Transverse colon (tissue), 4 donors: ENCODE results near the gene C2orf49. TPM values are rescaled to one million over a fixed set of nuclear protein-coding genes. Genes with fewer than 3 reads are reported as not detected.
"Not testable (repeated sequence)": the region's sequence is repeated elsewhere in the genome, so short reads cannot be mapped to it uniquely, and the experiment has no call there.

Source experiments
- DNase-seq: peaks from one replicate; pipeline ENCODE4 v3.0.0-alpha.2; 2019
- H3K27ac ChIP-seq, 4 donors: fragments of 200-600 bp; sonication (generic); 2 replicates each; pipeline ENCODE4 v1.5.1; 2016 to 2018; ENCODE audit warnings: inconsistent platforms in 4 of 4
- H3K27me3 ChIP-seq: fragments of 200-600 bp; sonication (generic); 2 replicates; pipeline ENCODE4 v1.5.1; 2017; ENCODE audit warnings: inconsistent platforms
- H3K36me3 ChIP-seq, 4 donors: fragments of 200-600 bp; sonication (generic); 2 replicates each; pipeline ENCODE4 v1.5.1; 2017 to 2019; ENCODE audit warnings: inconsistent platforms in 4 of 4
- H3K4me1 ChIP-seq, 4 donors: fragments of 200-600 bp; sonication (generic); 2 replicates each; pipeline ENCODE4 v1.5.1; 2017 to 2020; ENCODE audit warnings: inconsistent platforms in 4 of 4
- H3K4me3 ChIP-seq, 4 donors: fragments of 200-600 bp; sonication (generic); 1 replicate in 1 of 4; 2 replicates in 3 of 4; pipeline versions ENCODE4 v1.5.1 to v1.6.1; 2017 to 2019; ENCODE audit warnings: inconsistent platforms in 4 of 4
- H3K9me3 ChIP-seq, 2 donors: fragments of 200-600 bp; sonication (generic); 2 replicates each; pipeline ENCODE4 v1.5.1; 2017 to 2019; ENCODE audit warnings: inconsistent platforms in 2 of 2
- EP300 ChIP-seq: sonication (generic); formaldehyde crosslinking; IDR thresholded peaks from one replicate; pipeline ENCODE4 v1.6.1; 2017; ENCODE audit warnings: antibody characterized with exemption, low read depth
- POLR2A ChIP-seq: fragments of 450-650 bp; IDR thresholded peaks from one replicate; pipeline ENCODE4 v1.6.1; 2016; ENCODE audit warnings: antibody characterized with exemption, mild to moderate bottlenecking, moderate library complexity
- POLR2AphosphoS5 ChIP-seq, 3 donors: sonication (generic); formaldehyde crosslinking; IDR thresholded peaks; one replicate each; pipeline ENCODE4 v1.6.1; 2016; ENCODE audit warnings: antibody characterized with exemption in 3 of 3
- WGBS, 2 donors: methylation state at CpG; one replicate each; pipeline ENCODE4 v1.1.5; 2018; ENCODE audit warnings: low coverage in 1 of 2; 5-methylcytosine and 5-hydroxymethylcytosine counted together
- in situ Hi-C, 4 donors: fragments of 200-750 bp; cut with MboI; loops; one replicate each; pipeline versions ENCODE4 v1.15.0 to v1.15.1; 2017; ENCODE audit warnings: low sequenced_read_pairs in 3 of 4, low pct_ligation_motif_present in 1 of 4, low pct_unique_long_range_greater_than_20kb in 1 of 4
- intact Hi-C: fragments of 100-400 bp; cut with DNase I; formaldehyde crosslinking; loops from one replicate; pipeline ENCODE4 v1.15.1; 2023; ENCODE audit warnings: low total_unique reads
- total RNA-seq, 4 donors: library from RNA; depleted of rRNA; stranded (reverse); fragments of >200 nt; gene quantifications; one replicate each; pipeline ENCODE4 v1.1.0, GENCODE V29; 2016
- TF ChIP-seq, protein P1 (sequence below), 5 experiments: fragments of 200-600 bp in 3 of 5; fragments of 450-650 bp in 2 of 5; sonication (generic) in 3 of 5; IDR thresholded peaks; 1 replicate in 2 of 5; 2 replicates in 3 of 5; pipeline ENCODE4 v1.5.1; 2016 to 2017; ENCODE audit warnings: antibody characterized with exemption in 5 of 5, inconsistent platforms in 3 of 5, mild to moderate bottlenecking in 2 of 5, moderate library complexity in 1 of 5

C2orf49 gene
- total RNA-seq, 4 donors from 2014 or later = 1.8 to 17.6 (median 14.5) TPM

GRCh38 chr2:105325389-105325963 lies 11.9 kb upstream of the C2orf49 start:
- Histone ChIP-seq H3K9me3 (no peaks in the 10 kb centered on the region), H3K27ac (no peak overlapping the region), H3K27me3 (no peaks in the 10 kb centered on the region), H3K4me1 (peaks cover 5 to 20% (median 13%) of the 10 kb centered on the region in 4 donors), H3K4me3 (no peak overlapping the region), H3K36me3 (no peaks in the 10 kb centered on the region)
- in situ Hi-C loops = no loop called here
- TF ChIP-seq POLR2A = no peak
- no peak for TF ChIP-seq EP300
- TF ChIP-seq, protein P1, sequence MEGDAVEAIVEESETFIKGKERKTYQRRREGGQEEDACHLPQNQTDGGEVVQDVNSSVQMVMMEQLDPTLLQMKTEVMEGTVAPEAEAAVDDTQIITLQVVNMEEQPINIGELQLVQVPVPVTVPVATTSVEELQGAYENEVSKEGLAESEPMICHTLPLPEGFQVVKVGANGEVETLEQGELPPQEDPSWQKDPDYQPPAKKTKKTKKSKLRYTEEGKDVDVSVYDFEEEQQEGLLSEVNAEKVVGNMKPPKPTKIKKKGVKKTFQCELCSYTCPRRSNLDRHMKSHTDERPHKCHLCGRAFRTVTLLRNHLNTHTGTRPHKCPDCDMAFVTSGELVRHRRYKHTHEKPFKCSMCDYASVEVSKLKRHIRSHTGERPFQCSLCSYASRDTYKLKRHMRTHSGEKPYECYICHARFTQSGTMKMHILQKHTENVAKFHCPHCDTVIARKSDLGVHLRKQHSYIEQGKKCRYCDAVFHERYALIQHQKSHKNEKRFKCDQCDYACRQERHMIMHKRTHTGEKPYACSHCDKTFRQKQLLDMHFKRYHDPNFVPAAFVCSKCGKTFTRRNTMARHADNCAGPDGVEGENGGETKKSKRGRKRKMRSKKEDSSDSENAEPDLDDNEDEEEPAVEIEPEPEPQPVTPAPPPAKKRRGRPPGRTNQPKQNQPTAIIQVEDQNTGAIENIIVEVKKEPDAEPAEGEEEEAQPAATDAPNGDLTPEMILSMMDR (IDR thresholded peaks at IDR 0.05) = no peak
- TF ChIP-seq POLR2AphosphoS5 (IDR thresholded peaks at IDR 0.05) = no peak
- 73 to 87% methylated on average over 1 to 3 of the region's 3 CpGs for WGBS, 2 donors
- intact Hi-C loops = no loop called here
- no peak for DNase-seq

DNA sequence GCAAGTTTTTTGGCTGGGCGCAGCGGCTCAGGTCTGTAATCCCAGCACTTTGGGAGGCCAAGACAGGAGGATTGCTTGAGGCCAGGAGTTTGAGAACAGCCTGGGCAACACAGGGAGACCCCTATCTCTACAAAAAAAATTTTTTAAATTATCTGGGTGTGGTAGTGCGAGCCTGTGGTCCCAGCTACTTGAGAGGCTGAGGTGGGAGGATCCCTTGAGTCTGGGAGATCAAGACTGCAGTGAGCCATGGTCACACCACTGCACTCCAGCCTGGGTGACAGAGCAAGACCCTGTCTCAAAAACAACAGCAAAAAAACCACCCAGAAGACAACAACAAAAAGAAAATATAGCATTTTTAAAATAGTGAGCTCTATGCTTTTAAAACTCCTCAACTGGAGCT lies 10.1 kb upstream of the C2orf49 start:
- H3K4me3 ChIP-seq, H3K27me3 ChIP-seq, DNase-seq, H3K9me3 ChIP-seq, H3K27ac ChIP-seq, H3K36me3 ChIP-seq, in situ Hi-C loops, intact Hi-C loops: not testable (repeated sequence)
- whole genome bisulfite sequencing, 2 donors = 79 to 84% methylated on average over 2 to 3 of the region's 3 CpGs
- peaks cover 5 to 20% (median 19%) of the 10 kb centered on the region in 4 donors for H3K4me1 ChIP-seq

DNA sequence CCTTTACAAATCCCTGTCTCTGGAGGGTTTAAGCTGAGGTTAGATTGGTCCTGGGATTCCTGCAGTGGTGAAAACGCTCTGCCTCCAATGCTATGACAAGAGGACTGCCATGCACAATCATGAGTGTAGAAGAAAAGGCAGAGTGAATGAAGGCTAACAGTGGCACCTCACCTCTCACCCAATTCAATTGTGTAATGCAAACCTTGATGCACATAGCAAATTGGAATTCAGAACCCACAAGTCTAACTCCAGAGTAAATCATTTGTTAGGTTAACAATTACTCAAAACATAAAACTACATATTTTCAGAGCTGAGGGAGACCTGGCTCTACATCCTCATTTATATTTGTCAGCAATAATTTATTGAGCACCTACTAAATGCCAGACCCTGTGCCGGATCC lies 9.7 kb upstream of the C2orf49 start:
- H3K27me3 ChIP-seq = no peaks in the 10 kb centered on the region
- 89% methylated on average over 2 of the region's 2 CpGs; no CpG with 5 or more reads in 1 of the 2 donors for WGBS, 2 donors
- intact Hi-C loops = no loop called here
- in situ Hi-C loops = no loop called here
- H3K36me3 ChIP-seq = no peaks in the 10 kb centered on the region
- no peak overlapping the region for H3K27ac ChIP-seq
- H3K4me1 ChIP-seq = peaks cover 5 to 20% (median 19%) of the 10 kb centered on the region in 4 donors
- DNase-seq = no peak
- no peak overlapping the region for H3K4me3 ChIP-seq
- H3K9me3 ChIP-seq = no peaks in the 10 kb centered on the region
- TF ChIP-seq, protein P1 (IDR thresholded peaks at IDR 0.05) = no peak
- TF ChIP-seq POLR2AphosphoS5 (IDR thresholded peaks at IDR 0.05) = no peak

GRCh38 chr2:105328281-105329196 lies 8.8 kb upstream of the C2orf49 start:
- H3K4me3 ChIP-seq = peak overlapping the region; percentile 45 to 69 (median 68)
- H3K4me1 ChIP-seq = peaks cover 5 to 20% (median 19%) of the 10 kb centered on the region in 4 donors
- DNase-seq = peak; percentile 40
- H3K27me3 ChIP-seq = no peaks in the 10 kb centered on the region
- H3K27ac ChIP-seq = peak overlapping the region; percentile 84 to 89 (median 86)
- intact Hi-C loops = no loop called here
- in situ Hi-C loops = no loop called here
- WGBS, 2 donors = 24 to 31% methylated on average over 3 to 16 of the region's 16 CpGs
- H3K36me3 ChIP-seq = no peaks in the 10 kb centered on the region
- H3K9me3 ChIP-seq = no peaks in the 10 kb centered on the region
- no peak for TF ChIP-seq POLR2AphosphoS5 (IDR thresholded peaks at IDR 0.05)
- TF ChIP-seq, protein P1 (IDR thresholded peaks at IDR 0.05) = no peak
